ENCODE results near the gene ANKRD55.
"Not testable (repeated sequence)": the region's sequence is repeated elsewhere in the genome, so short reads cannot be mapped to it uniquely, and the experiment has no call there.

Gene ANKRD55

GRCh38 chr5:56142614-56143372, 90.3 kb downstream of the ANKRD55 start:
- no peak for DNase-seq

DNA sequence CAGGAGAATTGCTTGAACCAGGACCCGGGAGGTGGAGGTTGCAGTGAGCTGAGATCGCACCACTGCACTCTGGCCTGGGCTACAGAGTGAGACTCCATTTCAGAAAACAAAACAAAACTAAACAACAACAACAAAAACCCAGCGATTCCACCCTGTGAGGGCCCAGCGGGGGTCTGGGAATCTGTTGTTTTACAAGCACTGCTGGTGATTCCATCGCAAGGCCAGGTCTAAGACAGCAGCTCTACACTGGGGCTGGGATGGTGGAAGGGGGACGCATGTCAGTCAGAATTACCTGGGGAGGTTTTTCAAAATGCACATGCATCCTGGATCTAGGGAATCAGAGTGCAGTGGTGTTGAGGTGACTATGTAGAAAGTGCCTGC, 90.9 kb downstream of the ANKRD55 start:
- no peak for DNase-seq

DNA sequence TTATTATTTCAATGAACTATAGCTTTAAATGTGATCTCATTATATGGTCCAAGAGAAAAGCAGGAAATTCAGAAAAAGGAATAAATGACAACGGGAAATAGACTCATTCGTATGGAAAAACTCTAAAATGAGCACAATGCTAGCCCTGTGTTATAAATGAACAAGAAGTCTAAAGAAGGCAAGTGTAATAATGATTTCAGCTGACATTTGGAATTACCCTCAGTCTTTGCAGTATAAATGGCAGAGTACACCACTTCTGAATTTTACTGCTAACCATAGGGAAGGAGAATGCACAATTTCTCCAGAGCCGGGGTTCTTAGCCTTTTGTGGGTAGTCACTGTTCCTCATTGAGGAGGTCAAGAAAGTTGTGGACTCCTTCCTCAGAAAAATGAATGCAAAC, 93.1 kb downstream of the ANKRD55 start:
- DNase-seq: no peak

DNA sequence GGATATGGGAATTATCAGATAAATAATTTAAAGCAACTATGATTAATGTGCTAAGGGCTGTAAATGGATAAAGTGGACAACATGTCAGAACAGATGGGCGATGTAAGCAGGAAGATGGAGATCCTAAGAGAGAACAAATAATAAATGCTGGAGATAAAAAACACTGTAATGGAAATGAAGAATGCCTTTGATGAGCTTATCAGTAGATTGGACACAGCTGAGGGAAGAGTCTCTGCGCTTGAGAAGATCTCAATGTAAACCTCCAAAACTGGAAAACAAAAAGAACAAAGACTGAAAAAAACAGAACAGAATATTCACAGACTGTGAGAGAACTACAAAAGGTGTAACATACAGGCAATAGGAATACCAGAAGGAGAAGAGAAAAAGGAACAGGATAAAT, 102.5 kb downstream of the ANKRD55 start:
- no peak for DNase-seq

DNA sequence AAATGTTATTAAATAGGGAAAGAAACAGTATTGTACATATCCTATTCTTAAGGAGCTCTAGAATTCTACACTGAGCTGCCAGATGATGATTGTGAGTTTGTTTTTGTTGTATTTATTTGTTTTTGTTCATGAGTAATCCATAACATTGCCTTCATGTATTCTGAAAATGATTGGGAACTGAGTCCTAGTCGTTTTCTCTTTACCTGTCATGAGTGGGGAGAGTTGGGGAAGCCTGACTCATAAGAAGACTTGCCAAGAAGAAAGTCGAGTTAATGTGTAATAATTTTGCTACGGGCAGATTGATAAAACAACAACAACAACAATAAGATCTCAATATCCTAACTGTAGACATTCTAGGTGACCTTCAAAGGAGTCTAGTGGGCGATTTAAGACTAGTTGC, 103.8 kb downstream of the ANKRD55 start:
- no peak for DNase-seq

- DNase-seq: no peak
Measured at GRCh38 chr5:56128113-56128512, 105.0 kb downstream of the ANKRD55 start.

DNA sequence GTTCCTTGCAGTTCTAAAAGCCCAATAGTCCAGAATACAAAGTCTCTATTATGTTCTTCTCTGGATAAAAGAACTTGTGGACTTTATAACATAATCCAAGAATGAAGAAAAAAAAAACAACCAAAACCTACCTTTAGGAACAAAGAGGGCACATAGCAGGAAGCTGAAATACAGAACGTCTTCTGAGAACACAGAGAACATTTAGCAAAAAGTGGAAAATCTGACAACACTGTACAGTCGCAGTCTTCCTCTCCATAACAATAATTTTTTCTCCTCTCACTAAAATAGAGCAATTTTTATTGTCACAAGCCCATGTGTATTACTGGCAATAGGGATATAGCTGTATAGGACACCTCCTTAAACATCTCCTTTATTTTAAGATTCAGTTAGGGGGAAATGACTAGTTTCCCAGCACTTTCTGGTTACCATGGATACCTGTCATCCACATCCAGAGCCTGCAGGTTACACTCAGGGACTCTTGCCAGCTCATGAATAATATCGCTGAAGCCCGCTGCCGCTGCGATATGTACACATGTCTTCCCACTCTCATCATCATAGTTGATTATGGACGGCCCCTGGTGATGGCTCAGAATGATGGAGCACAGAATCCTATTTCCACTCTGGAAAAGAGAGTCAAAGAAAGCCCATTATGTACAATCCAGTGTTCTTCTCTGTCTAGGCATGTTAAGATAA, 106.5 kb downstream of the ANKRD55 start:
- DNase-seq: peak; percentile 16

DNA sequence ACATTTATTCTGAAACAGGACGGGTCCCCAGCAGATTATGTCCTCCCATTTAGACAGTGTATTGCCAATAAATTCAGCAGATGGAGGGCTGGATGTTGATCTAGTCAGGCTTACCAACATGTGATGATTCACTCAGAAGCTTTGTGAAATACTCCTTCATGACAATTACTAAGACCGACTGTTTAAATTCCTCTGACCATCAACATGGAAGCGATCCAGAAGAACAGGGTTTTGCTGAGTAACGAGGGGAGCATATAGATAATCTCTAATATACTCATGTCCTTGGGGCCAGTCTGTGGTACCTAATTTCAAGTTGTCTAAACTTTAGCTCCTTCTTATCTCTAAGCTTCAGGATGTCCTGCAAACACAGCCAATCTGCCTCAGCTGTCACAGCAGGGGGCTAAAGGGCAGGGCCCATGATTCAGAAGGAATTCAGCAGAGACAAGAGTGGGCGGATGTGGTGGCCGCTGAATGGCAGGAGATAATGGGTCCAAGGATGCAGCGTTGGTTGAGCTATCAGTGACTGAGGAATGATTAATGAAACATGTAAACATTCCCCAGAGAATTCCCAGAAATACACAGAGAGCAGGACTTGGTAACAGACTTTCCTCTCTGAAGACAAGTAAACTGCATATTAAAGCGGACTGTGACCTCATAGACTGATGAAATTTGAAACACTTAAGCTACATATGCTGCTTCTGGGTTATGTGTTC, 109.4 kb downstream of the ANKRD55 start:
- no peak for DNase-seq

- not testable (repeated sequence) for DNase-seq
Measured at GRCh38 chr5:56122360-56122985, 110.7 kb downstream of the ANKRD55 start.

DNA sequence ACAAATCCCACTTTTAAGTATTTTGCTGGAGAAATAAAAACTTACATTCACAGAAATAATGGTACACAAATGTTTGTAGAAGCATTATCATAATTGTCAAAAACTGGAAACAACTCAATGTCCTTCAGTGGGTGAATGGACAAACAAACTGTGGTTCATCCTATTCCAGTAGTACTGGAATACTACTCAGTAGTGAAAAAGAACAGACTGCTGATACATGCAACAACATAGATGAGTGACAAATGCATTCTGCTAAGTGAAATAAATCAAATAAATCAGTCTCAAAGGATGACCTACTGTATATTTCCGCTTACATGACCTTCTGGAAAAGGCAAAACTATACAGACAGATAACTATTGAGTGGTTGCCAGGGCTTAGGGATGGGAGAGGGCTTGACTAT, 114.1 kb downstream of the ANKRD55 start:
- DNase-seq: no peak

- no peak for DNase-seq
Measured at GRCh38 chr5:56116599-56117141, 116.5 kb downstream of the ANKRD55 start.

- no peak for DNase-seq
Measured at GRCh38 chr5:56115589-56115988, 117.5 kb downstream of the ANKRD55 start.

DNA sequence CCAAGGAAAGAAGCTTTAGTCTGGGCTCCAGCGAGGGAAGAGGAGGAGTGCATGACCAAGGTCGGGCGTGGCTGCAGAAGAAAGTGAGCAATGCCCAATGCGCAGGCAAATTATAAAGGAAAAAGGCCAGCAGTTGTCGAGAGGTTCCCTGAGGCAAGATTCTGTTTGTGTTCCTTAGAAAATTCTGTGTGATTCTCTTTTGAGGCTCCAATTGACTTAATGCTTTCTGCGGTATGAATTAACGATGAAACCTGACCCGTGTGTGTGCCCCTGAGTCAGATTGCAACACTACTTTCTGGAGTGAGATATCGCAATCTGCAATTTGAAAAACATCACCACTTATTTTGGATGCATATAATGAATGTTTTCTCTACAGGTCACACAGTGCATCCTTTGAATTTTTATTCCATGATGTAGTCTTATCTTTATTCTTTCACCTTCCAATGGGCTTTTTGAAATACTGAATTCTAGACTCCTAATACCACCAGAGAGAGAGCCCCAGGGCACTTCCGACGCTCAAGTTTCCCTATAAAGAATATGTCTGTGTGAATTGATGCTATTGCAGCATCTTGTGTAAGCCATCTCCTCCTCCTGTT, 120.5 kb downstream of the ANKRD55 start:
- DNase-seq: no peak

DNA sequence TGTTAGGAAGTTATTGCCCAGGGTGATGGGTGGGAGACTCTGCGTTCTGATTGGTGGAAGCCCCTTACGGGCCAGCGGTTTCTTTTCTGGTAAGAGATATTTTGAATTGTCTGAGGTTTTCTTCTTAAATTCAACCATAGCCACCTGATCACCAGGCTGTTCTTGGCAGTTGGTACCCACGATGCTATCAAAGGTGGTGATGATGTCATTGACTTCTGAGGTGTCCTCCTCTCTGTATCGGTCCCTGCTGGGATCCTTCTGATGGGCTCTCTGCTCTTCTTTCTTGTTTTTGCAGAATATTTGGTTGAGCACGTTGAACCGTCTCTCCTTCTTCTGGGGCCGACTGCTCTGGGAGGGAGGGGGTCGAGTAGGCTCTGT, 121.7 kb downstream of the ANKRD55 start:
- DNase-seq: no peak

GRCh38 chr5:56110646-56111403, 122.3 kb downstream of the ANKRD55 start:
- no peak for DNase-seq

- DNase-seq: no peak
Measured at GRCh38 chr5:56108246-56108645, 124.9 kb downstream of the ANKRD55 start.

DNA sequence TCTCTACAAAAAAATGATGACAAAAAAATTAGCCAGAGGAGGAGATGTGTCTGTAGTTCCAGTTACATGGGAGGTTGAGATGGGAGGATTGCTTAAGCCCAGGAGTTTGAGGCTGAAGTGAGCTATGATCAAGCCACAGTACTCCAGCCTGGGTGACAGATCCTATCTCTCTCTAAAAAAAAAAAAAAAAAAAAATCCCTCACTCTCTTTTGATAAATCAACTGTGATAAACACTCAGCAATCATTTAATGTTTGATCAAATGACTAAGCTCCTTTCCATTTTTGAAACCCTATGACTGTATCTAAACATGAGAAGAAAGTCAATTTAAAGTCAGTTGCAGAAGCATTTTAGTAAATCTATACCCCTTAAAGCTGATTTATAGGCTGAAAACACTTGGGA, 126.3 kb downstream of the ANKRD55 start:
- DNase-seq: no peak

- no peak for DNase-seq
Measured at GRCh38 chr5:56105511-56106291, 127.4 kb downstream of the ANKRD55 start.

GRCh38 chr5:56102889-56103288, 130.2 kb downstream of the ANKRD55 start:
- DNase-seq: no peak

GRCh38 chr5:56102207-56102606, 130.9 kb downstream of the ANKRD55 start:
- not testable (repeated sequence) for DNase-seq

- no peak for DNase-seq
Measured at GRCh38 chr5:56101180-56101579, 131.9 kb downstream of the ANKRD55 start.

All from NCI-H345 (cell line).